ENCODE data around the gene OR2V2.

Gene OR2V2

GRCh38 chr5:181190711-181191525, 43.5 kb downstream of the OR2V2 start:
- no peak for DNase-seq (ENCODE audit: low spot score)

GRCh38 chr5:181191526-181192336, 44.3 kb downstream of the OR2V2 start:
- DNase-seq (ENCODE audit: low spot score), result peak; percentile 96

- no peak for DNase-seq (ENCODE audit: low spot score)
Observed at GRCh38 chr5:181192337-181193046, 45.1 kb downstream of the OR2V2 start.

GRCh38 chr5:181193656-181194055, 46.3 kb downstream of the OR2V2 start:
- DNase-seq (ENCODE audit: low spot score), result no peak

- DNase-seq (ENCODE audit: low spot score), result no peak
Observed at GRCh38 chr5:181194489-181195248, 47.3 kb downstream of the OR2V2 start.

GRCh38 chr5:181195249-181195761, 47.9 kb downstream of the OR2V2 start:
- DNase-seq (ENCODE audit: low spot score), result no peak

- no peak for DNase-seq (ENCODE audit: low spot score)
Observed at GRCh38 chr5:181197326-181197951, 50.1 kb downstream of the OR2V2 start.

- DNase-seq (ENCODE audit: low spot score), result no peak
Observed at GRCh38 chr5:181198106-181198685, 50.8 kb downstream of the OR2V2 start.

- DNase-seq (ENCODE audit: low spot score), result no peak
Observed at GRCh38 chr5:181198905-181199519, 51.6 kb downstream of the OR2V2 start.

GRCh38 chr5:181199881-181200638, 52.7 kb downstream of the OR2V2 start:
- DNase-seq (ENCODE audit: low spot score), result no peak

- no peak for DNase-seq (ENCODE audit: low spot score)
Observed at GRCh38 chr5:181200816-181201215, 53.4 kb downstream of the OR2V2 start.

GRCh38 chr5:181203093-181203711, 55.8 kb downstream of the OR2V2 start:
- DNase-seq (ENCODE audit: low spot score), result no peak

- DNase-seq (ENCODE audit: low spot score), result no peak
Observed at GRCh38 chr5:181203777-181204112, 56.4 kb downstream of the OR2V2 start.

GRCh38 chr5:181204113-181204825, 56.9 kb downstream of the OR2V2 start:
- DNase-seq (ENCODE audit: low spot score), result no peak

GRCh38 chr5:181204826-181205760, 57.7 kb downstream of the OR2V2 start, which contains the start of gene TRIM7:
Gene TRIM7 (minus strand): TSS chr5:181205196. CDS start chr5:181205110, 86 bp downstream.
- no peak for DNase-seq (ENCODE audit: low spot score)

GRCh38 chr5:181205761-181206649, 58.6 kb downstream of the OR2V2 start:
- no peak for DNase-seq (ENCODE audit: low spot score)

All from putamen (tissue), 1 donor.